NCI-H128 (cell line): ENCODE data around the gene EPB41L2.
"Not testable (repeated sequence)": the region's sequence is repeated elsewhere in the genome, so short reads cannot be mapped to it uniquely, and the experiment has no call there.

Source experiments
- DNase-seq: peaks from one replicate; lab custom pipeline; 2025; ENCODE audit not compliant: unreplicated experiment; lab: John Stamatoyannopoulos, UW

EPB41L2 gene

GRCh38 chr6:130815200-130816071 lies 247.6 kb downstream of the EPB41L2 start:
- DNase-seq, result no peak

- DNase-seq, result no peak
These were observed 248.5 kb downstream of the EPB41L2 start for GRCh38 chr6:130814506-130814905.

GRCh38 chr6:130811932-130812331 lies 251.1 kb downstream of the EPB41L2 start:
- no peak for DNase-seq

- DNase-seq, result no peak
These were observed 252.6 kb downstream of the EPB41L2 start for GRCh38 chr6:130810307-130811030.

GRCh38 chr6:130801368-130801767 lies 261.7 kb downstream of the EPB41L2 start:
- DNase-seq, result not testable (repeated sequence)

GRCh38 chr6:130797061-130797460 lies 266.0 kb downstream of the EPB41L2 start:
- DNase-seq, result no peak

DNA sequence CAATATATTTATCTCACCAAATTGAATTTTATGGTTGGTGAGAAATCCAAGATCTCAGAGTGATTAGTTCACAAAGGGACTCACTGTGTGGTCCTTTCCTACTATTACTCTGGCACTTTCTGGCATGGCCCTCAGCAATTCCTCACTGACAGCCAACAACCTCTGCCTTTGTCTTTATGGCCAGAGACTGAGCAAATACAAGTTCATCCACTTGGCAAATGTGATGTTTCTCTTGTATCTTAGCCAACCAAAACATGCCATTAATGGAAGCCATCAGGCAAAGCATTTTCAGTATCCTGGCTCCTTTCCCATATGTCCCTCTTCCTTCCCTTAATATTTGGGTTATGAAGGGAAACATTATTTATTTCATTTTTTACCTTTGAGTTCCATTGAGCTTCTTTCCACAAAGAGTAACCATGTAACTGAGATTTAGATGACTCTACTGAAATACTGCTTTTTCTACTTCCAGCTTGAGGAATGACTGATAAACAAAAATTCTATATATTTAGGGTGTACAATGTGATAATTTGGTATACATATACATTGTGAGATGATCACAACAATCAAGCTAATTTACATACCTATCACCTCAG lies 266.6 kb downstream of the EPB41L2 start:
- no peak for DNase-seq

- no peak for DNase-seq
These were observed 268.3 kb downstream of the EPB41L2 start for GRCh38 chr6:130794738-130795137.

DNA sequence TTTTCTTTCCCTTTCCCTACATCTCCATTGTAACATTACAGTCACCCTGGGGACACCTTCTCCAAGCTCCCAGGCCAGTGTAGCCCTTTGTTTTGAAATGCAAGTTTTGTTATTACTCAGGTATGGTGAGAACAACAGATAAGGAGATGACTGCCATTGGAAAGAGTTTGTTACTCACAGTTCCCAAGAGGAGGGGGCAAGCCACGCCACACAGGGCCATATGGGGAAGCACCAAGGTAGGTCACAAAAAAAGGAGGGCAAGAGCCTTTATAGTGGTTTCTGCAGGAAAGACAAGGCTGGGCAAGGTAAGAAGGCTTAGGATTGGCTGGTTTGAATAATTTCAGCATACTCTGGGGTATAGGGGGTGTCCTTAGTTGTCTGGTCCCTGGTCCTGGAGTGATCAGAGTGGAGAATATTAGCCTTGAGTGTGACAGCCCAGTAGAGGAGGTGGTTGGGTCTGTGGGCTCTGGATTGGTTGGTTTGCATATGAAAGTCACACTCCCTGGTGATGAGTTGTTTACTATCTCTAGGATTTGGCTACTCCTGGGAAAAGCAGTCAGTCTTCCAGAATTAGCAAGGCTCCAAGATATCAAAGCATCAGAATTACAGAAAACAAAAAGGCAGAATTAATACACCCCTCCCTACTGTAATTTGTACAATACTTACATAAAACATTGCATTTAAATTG lies 268.9 kb downstream of the EPB41L2 start:
- DNase-seq, result no peak
